GM21825 (cell line): ENCODE data around the gene NSD2.

Source experiments
- ATAC-seq: cut with Tn5 transposase; IDR thresholded peaks from one replicate; pipeline ENCODE4 v1.9.1; 2021; ENCODE audit warnings: mild to moderate bottlenecking, moderate library complexity; ENCODE audit not compliant: unreplicated experiment

NSD2 gene

GRCh38 chr4:1938027-1938426, 66.8 kb downstream of the NSD2 start:
- no peak for ATAC-seq

- ATAC-seq = no peak
These were observed 68.7 kb downstream of the NSD2 start for GRCh38 chr4:1939664-1940509.

- no peak for ATAC-seq
These were observed 69.4 kb downstream of the NSD2 start for GRCh38 chr4:1940566-1940965.

GRCh38 chr4:1943928-1944327, 72.7 kb downstream of the NSD2 start:
- no peak for ATAC-seq

GRCh38 chr4:1945124-1945895, 74.1 kb downstream of the NSD2 start:
- no peak for ATAC-seq

- no peak for ATAC-seq
These were observed 74.7 kb downstream of the NSD2 start for GRCh38 chr4:1945912-1946311.

GRCh38 chr4:1948232-1948631, 77.0 kb downstream of the NSD2 start:
- no peak for ATAC-seq

GRCh38 chr4:1948892-1949436, 77.8 kb downstream of the NSD2 start:
- no peak for ATAC-seq

- ATAC-seq = no peak
These were observed 79.2 kb downstream of the NSD2 start for GRCh38 chr4:1950369-1950768.

- no peak for ATAC-seq
These were observed 81.0 kb downstream of the NSD2 start for GRCh38 chr4:1952058-1952700.

GRCh38 chr4:1952719-1953118, 81.5 kb downstream of the NSD2 start:
- no peak for ATAC-seq

GRCh38 chr4:1953335-1953734, 82.1 kb downstream of the NSD2 start:
- ATAC-seq = no peak

GRCh38 chr4:1956631-1957030, 85.4 kb downstream of the NSD2 start:
- no peak for ATAC-seq

GRCh38 chr4:1958276-1959103, 87.3 kb downstream of the NSD2 start:
- ATAC-seq = no peak

GRCh38 chr4:1959104-1959384, 87.9 kb downstream of the NSD2 start:
- ATAC-seq = no peak

GRCh38 chr4:1960170-1960825, 89.1 kb downstream of the NSD2 start:
- no peak for ATAC-seq

GRCh38 chr4:1961038-1961437, 89.8 kb downstream of the NSD2 start:
- no peak for ATAC-seq

GRCh38 chr4:1961563-1961962, 90.4 kb downstream of the NSD2 start:
- ATAC-seq = no peak

- no peak for ATAC-seq
These were observed 91.8 kb downstream of the NSD2 start for GRCh38 chr4:1962980-1963379.

GRCh38 chr4:1964443-1964842, 93.2 kb downstream of the NSD2 start:
- ATAC-seq = no peak
